GM19468 (cell line): ENCODE results near the gene CBLL1.
A peak's percentile ranks its signal among the peaks of the same experiment; 100 is the strongest.

Source experiments
- ATAC-seq: cut with Tn5 transposase; IDR thresholded peaks from one replicate; pipeline ENCODE4 v1.9.1; 2021; ENCODE audit warnings: mild to moderate bottlenecking, moderate library complexity, moderate number of reproducible peaks; ENCODE audit not compliant: unreplicated experiment; ENCODE audit errors: extremely low read depth

Gene CBLL1, protein sequence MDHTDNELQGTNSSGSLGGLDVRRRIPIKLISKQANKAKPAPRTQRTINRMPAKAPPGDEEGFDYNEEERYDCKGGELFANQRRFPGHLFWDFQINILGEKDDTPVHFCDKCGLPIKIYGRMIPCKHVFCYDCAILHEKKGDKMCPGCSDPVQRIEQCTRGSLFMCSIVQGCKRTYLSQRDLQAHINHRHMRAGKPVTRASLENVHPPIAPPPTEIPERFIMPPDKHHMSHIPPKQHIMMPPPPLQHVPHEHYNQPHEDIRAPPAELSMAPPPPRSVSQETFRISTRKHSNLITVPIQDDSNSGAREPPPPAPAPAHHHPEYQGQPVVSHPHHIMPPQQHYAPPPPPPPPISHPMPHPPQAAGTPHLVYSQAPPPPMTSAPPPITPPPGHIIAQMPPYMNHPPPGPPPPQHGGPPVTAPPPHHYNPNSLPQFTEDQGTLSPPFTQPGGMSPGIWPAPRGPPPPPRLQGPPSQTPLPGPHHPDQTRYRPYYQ

DNA sequence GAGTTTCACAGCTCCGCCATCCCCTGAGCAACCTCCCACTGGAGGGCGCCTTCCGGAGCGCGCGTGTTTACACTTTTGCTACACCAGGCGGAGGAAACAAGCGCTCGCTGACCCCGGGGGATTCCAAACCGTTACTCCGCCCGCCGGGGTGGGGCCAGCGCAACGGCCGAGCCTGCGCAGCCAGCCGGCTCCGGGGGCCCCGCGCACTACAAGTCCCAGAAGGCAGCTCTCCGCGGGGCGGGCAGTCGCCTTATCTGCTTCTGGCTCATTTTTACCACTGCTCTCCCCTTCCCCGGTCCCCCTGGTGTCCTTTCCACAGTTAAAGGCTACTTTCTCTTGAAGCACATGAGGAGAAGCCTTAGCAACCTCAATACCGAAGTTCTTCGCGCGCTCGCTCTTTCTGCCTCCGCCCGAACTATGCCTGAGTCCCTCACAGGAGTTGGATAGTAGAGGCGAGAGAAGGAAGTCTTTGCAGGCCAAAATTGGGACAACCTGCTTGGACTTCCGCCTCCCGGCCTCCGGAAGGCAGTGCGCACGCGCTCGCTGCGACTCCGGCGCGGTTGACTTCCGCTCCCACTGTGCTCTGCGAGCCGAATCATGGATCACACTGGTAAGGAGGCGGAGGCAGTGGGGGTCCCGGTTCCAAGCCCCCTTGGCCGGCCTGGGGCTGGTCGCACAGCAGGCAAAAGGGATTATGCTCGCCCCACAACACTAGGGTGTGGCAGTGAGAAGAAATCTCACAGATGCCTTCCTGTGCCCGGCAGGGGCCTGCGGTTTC is at the start of gene CBLL1:
TSS of gene CBLL1 (plus strand) at position 576 of the 778 bp plus-strand sequence. CDS start at position 598, 22 bp downstream.
- peak; percentile 78 for ATAC-seq

DNA sequence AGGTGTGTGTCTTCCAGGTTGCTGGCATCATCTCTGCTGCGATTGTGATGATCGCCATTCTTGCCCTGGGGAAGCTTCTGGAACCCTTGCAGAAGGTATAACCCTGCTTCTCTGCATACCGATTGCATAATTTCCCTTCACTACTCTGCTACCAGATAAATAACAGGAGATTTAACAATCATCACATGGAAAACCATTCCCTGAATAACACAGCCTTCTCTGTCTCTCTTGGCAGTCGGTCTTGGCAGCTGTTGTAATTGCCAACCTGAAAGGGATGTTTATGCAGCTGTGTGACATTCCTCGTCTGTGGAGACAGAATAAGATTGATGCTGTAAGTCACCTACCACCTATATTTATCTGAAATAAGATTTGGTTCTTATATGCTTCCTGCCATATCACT is 49.6 kb upstream of the CBLL1 start:
- ATAC-seq: no peak

DNA sequence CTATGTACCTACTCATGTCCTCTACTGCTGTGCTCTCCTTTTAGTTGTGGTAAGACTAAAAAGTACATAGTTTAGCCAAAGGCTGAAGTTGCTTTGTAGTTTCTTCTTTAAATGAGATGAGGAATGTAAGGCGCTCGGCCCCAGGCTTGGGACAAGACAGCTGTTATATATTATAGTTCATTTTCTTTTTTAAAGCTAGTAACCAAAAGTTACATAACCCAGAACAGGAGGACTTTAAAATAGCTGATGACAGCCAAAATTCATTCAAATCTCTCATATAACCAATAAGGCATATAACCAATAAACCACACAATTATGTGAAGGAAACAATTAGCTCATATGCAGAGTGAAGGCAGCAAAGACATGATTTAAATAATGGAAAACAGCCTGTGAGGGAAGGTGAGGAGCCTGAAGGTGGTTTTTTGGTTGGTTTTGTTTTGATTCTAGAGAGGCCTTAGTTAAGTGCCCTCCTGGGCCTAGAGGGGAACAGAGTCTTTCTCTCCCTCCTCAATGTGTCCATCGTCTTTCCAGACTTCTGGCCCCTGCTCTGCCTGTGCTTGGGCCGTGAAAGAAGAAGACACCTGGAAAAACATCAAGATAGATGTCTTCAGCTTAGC is 47.5 kb upstream of the CBLL1 start:
- no peak for ATAC-seq

DNA sequence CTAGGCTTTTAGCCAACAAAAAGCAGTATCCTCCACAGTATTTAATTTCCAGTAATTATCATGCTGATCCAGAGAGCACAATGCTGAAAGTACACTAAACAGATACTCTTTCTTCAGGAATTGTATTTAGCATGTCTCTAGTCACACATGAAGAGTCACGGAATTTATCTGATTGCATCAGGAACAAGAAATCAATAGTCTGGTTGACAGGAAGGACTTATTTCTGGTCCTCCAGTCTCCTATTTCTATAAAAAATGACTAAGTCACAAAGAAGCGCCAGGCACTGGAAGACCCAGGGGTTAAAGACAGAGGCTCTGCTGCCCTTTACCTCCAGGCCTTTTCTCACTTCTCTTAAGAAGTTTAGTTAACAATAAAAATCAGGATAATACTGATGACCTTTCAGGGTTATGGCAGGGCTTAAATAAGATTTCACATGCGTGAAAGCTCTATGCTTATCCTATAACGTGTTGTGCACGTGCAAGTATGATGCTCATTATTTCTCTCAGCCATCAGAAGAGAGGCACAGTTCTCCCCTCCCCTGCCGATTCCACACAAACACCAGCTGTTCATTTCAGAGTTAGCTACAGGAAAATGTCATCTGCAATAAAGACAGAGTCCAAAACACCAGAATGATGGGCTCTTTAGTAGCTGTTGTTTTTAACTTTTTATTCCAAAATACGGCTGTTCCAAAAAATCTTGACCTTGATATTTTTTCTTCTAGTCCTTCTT is 46.5 kb upstream of the CBLL1 start:
- ATAC-seq: no peak

DNA sequence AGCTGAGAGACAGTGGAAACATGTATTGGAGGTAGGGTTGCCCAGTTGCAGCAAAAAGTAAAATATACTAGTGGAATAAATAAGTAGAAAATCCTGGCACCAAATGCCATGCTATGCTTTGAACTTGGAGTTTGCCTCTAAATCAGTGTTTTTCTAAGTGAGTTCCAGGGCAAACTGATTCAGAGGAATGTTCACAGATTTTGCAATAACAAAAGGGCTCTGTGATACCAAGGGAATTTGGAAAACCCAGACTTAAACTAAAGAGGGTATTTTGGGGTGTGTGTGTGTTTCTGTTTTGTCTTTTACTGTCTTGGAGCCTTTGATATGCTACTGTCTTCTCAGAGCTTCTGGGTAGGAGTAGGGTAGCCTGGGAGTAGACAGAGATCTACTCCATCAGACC is 43.4 kb upstream of the CBLL1 start:
- ATAC-seq: no peak

DNA sequence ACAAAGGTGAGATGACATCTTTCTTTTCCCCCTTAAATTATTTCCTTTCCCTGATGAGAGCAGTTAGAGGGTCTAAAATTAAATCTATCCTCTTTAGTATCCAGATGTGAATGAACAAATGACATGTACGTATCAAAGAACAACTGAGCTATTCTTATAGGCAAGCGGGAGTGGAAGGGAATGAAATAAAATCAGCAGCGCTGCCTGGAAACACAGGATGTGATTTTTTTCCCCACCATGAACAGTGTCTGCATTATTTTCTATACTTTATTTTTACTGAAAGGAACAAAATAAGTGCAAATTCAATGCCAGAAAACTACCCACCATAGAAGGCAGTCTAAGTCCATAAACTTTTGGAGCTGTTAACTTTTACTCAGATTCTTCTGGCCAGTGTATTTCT is 42.8 kb upstream of the CBLL1 start:
- no peak for ATAC-seq

DNA sequence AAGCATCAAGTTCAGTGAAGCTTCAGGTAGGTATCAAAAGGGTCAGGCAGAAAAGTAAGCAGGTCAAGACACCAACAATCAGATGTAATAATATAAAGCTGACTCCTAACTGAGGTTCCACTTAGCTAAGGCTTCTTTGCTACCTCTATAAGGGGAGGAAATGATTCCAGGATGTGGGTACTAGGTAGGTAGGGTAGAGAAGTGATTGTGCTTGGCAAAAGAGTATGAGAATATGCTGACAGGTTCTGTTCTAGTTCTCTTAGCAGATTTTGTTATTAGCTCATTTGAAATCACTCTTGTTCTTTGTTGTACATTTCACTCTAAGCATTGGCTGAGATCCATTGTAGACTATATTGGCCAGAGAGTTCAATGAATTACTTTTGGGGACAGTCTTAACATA is 40.7 kb upstream of the CBLL1 start:
- no peak for ATAC-seq

DNA sequence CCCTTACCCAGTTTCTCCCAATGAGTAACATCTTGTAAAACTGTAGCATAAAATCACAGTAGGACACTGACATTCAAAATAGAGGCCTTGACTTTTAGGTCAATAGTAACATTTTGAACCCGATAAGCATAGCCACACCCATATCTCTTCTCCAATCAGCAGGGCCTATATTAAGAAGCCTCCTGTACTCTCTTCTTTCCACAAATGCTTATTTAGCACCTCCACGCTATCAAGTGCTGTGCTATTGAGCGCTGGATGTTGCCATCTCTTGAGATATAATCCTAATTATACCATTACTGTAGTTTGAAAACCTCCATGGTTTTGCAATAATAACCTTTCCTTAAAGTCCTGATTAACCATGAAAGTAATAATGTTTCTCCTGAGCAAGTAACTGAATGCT is 40.1 kb upstream of the CBLL1 start:
- ATAC-seq: no peak

DNA sequence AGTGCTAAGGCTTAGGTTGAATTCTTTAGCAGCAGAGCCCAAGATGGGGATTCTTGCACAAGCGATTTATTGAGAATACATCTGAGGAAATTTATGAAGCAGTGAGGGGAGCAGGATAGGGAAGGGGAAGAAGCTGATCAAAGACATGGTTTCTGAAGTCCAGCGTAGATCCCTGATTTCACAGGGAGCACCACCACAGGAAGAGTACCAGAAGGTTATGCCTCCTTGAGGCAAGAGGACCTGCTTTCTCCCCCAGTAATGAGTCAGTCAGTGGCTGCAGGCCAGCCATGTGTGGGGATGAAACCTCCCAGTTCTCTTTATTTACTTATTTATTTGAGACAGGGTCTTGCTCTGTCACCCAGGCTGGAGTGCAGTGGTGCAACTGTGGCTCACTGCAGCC is 35.0 kb upstream of the CBLL1 start:
- no peak for ATAC-seq

DNA sequence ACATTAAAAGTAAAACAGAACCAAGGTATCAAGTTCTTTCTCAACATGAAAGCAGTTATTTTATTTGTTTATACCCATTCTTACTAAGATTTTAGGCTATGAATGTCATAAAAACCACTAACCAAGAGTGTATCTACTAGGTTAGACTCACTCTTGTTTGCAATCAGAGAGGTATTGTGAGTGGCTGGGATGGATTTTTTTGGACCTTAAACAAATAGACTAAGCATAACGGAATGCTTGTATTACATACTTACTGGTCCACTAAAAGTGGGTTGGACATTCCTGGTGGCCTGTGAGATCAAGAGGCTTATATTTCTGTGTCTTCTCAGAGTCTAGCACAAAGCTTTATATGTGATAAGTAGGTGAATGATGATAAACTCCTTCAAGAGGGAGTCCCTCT is 32.6 kb upstream of the CBLL1 start:
- ATAC-seq: no peak

DNA sequence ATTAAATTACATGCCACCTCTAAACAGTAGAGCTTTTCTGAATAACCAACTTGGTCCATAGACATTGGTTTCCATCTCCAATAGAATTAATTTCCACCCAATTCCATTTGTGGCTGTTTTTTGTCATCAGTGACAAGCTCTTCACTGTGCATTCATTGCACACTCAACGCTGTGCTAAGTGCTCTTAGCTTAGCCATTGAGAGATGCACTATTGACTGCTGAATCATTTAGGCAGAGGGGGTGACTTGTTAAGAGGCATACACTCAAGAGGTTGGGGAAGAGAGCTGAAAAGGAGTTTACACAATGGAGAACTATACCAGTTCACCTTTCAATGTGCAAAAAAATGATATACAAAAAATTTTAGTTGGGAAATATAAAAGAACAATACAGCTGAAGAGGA is 31.9 kb upstream of the CBLL1 start:
- no peak for ATAC-seq

DNA sequence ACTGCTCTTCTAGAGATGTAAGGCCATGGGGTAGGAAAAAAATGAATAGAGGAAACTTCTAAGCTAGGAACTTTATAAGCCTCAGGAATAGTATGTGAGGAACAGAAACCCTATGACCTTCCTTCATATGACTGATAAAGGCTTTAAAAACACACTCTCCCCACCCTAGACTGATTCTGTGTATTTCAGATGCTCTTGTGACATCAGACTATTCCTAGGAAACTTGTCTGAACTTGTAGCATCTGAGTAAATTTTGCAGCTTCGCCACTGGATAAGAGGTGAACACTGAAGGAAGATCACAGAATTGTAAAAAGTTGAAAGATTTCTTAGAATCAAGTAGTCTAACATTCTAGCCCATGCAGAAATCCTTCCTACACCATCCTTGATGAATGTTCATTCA is 31.0 kb upstream of the CBLL1 start:
- no peak for ATAC-seq

DNA sequence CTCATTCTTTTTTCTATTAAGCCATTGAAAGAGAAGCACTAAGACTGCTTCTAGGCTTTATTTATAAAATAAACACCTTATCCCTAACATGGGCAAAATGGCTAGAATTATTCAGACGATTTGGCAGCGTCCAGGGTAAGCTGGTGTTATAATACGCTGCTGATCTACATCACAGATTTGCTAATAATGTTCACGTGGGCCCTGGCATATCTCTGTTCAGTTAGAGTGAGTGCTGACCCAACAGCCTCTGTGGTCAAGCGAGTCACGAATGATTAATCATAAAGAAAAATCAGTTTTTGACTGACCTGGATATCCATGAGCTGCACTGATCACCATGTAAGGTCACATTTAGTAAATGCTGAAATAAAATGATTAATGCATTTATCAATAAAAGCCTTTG is 28.4 kb upstream of the CBLL1 start:
- no peak for ATAC-seq

DNA sequence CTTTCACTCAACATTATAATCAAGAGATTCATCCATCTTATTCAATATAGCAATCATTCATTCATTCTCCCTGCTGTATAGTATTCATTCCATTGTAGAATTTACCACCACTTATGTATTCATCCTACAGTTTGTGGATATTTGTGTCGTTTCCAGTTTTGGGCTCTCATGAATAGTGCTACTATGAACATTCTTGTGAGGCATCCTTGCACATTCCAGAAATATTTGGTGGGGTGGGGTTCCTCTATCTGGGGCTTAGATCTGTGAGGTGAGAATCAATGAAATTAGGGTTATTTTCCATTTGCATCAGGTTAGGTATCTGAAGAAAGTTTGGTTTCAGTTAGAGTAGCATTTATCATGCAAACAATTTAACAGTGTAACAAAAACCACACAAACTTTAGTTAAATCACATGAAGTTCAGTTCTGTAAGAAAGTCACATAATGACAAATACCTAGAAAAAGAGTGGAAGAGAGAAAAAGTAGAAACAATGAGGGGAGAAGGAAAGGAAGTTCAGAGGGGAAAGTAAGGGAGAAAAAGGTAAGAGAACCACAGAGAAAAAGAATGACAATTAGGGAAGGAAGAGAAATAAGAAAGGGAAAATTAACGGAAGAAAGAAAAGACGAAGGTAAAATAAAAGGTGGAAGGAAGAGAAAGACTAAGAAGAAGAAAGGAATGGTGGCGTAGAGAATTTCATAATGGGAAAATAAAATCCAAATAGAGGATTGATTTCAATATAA is 25.3 kb upstream of the CBLL1 start:
- ATAC-seq: no peak

DNA sequence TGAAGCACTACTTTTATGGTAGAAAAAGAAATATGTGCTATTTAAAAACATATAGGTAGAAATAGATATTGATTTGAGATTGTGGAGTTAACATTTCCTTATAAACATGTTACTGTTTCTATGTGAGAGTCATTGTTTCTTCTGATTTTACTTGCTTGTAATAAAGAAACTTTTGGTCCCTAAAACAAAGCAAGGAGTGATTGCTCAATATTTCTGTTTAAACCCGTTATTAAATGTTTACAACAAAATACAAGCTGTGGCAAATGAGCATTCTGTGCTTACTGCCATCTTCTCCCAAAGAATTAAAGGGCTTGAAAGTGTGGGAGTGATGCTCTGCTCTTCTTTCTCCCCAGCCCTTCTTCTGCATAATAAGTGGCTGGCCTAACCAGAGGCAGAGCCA is 22.7 kb upstream of the CBLL1 start:
- no peak for ATAC-seq

DNA sequence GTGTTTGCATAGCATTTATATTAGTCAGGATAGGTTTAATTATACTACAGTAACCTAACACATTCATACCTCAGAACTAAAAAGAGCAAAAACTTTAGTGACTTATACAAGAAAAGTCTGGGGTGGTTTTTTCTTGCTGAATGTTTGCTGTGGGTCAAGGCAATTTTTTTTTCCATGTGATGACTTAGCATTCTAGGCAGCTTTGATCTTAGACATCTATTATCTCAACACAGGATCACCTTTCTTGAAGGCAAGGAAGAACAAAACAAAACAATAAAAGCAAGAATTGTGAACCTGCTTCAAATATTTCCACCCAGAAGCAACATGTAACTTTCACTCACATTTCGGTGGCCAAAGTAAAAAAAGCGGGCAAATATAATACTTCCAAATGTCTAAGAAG is 20.7 kb upstream of the CBLL1 start:
- ATAC-seq: no peak

DNA sequence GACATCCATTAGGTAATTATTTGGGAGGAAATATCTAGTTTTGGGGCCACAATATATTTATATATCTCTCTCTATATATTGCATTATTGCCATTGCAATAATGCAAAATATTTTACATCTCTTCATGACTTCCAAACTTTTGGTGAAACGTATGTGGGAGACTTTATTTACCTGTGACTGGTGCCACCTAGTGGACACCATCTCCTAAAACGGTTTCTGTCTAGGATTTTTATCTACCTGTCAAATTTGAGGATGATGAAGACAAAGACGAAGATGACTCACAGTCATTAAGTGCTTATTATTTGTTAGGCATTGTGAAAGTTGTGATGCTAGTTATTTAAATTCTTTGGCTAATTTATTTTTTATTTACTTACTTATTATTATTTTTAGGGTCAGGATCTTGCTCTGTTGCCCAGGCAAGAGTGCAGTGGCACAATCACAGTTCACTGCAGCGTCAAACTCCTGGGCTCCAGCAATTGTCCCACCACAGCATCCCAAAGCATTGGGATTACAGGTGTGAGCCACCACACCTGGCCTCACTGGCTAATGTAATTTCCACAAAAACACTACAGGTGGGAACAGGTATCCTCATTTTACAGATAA is 18.7 kb upstream of the CBLL1 start:
- no peak for ATAC-seq

DNA sequence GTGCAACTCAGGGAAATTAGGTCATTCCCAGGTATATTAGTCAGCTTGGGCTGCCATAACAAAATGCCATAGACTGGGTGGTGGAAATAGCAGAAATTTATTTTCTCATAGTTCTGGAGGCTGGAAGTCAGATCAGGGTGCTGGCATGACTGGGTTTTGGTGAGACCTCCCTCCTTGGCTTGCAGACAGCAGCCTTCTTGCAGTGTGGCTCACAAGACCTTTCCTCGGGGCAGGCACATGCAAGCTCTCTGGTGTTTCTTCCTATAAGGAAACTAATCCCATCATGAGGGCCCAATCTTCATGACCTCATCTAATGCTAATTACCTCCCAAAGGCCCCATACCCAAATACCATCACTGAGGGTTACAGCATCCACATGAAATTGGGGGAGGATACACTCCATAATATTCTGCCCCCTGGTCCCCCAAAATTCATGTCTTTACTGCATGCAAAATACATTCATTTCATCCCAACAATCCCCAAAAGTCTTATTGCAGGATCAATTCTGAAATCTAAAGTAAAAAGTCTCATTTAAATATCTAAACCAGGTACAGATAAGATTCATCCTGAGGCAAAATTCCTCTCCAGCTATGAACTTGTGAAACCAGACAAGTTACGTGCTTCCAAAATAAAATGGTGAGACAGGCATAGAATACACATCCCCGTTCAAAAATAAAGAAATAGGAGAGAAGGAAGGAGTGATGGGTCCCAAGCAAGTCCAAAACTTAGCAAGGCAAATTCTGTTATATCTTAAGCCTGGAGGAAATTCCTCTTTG is 17.4 kb upstream of the CBLL1 start:
- no peak for ATAC-seq

DNA sequence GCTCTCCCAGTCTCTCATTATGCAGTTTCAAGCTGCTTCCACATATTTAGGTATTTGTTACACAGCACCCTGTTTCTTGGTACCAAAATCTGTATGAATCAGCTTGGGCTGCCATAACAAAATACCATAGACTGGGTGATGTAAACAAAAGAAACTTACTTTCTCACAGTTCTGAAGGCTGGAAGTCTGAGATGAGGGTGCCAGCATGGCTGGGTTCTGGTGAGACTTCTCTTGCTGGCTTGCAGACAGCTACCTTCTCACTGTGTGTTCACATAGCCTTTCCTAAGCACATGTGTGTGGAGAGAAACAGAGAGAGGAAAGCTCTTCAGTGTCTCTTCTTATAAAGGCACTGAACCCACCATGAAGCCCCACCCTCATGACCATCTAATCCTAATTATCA is 15.7 kb upstream of the CBLL1 start:
- no peak for ATAC-seq
